Astrocyte of the spinal cord (primary cell): ENCODE data around the gene SNAP29.
"Not testable (repeated sequence)": the region's sequence is repeated elsewhere in the genome, so short reads cannot be mapped to it uniquely, and the experiment has no call there.

Source experiments
- DNase-seq: peaks from one replicate; pipeline ENCODE4 v3.0.0; 2011; ENCODE audit warnings: low read depth, low spot score
- H3K4me3 ChIP-seq: 2 replicates; pipeline ENCODE4 v1.5.1; 2011; ENCODE audit warnings: low read depth, mild to moderate bottlenecking, low read length, moderate library complexity
- in situ Hi-C: cut with HindIII; loops from 2 replicates; pipeline ENCODE4 v1.10.0; 2017; ENCODE audit warnings: low sequenced_read_pairs
- TF ChIP-seq, protein P1 (sequence below): IDR thresholded peaks from 2 replicates; pipeline ENCODE4 v1.5.1; 2012; ENCODE audit warnings: low read depth, mild to moderate bottlenecking, low read length, inconsistent platforms

Gene SNAP29

DNA sequence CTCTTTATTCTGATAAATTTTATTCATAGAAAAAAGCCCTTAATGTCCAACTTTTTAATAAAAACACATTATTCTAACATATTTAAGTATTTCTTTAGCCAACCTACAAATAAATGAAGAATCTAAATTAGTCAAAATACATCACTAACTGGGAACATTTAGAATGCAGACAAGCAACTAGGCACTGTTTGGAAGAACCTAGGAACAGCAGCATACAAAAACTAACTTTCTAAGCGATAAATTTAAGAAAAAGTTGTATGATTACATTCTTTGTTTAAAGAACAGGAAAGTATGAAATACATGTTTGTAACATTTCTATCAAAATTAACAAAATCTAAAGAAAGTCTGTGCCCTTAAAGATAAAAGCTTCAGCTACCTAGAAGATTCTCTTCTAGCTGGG lies 35.5 kb upstream of the SNAP29 start:
- no peak for DNase-seq
- in situ Hi-C loops, result no loop called here
- TF ChIP-seq, protein P1, sequence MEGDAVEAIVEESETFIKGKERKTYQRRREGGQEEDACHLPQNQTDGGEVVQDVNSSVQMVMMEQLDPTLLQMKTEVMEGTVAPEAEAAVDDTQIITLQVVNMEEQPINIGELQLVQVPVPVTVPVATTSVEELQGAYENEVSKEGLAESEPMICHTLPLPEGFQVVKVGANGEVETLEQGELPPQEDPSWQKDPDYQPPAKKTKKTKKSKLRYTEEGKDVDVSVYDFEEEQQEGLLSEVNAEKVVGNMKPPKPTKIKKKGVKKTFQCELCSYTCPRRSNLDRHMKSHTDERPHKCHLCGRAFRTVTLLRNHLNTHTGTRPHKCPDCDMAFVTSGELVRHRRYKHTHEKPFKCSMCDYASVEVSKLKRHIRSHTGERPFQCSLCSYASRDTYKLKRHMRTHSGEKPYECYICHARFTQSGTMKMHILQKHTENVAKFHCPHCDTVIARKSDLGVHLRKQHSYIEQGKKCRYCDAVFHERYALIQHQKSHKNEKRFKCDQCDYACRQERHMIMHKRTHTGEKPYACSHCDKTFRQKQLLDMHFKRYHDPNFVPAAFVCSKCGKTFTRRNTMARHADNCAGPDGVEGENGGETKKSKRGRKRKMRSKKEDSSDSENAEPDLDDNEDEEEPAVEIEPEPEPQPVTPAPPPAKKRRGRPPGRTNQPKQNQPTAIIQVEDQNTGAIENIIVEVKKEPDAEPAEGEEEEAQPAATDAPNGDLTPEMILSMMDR, result no peak
- H3K4me3 ChIP-seq, result no peak overlapping the region

DNA sequence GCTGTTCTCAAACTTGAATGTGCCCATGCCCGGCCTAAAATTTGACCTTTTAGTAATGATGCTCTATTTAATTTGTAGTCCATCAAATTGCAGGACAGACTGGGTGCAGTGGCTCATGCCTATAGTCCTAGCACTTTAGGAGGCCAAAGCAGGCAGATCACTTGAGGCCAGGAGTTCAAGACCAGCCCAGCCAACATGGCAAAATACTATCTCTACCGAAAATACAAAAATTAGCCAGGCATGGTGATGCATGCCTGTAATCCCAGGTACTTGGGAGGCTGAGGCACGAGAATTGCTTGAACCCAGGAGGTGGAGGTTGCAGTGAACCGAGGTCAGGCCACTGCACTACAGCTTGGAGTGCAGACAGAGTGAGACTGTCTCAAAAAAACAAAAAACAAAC lies 33.6 kb upstream of the SNAP29 start:
- DNase-seq, H3K4me3 ChIP-seq, in situ Hi-C loops: not testable (repeated sequence)

DNA sequence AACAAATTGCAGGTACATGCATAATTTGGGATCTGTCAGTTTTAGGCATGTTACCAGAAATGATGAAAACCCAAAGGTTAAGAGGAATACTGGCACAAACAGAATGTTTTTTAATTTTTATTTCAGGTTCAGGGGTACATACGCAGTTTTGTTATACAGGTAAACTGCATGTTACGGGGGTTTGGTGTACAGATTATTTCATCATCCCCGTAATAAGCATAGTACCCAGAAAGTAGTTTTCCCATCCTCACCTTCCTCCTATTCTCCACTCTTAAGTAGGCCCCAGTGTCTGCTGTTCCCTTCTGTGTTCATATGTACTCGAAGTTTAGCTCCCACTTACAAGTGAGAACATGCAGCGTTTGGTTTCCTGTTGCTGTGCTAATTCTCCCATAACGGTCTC lies 33.2 kb upstream of the SNAP29 start:
- TF ChIP-seq, protein P1, result no peak
- no peak overlapping the region for H3K4me3 ChIP-seq
- DNase-seq, result no peak
- in situ Hi-C loops, result no loop called here

DNA sequence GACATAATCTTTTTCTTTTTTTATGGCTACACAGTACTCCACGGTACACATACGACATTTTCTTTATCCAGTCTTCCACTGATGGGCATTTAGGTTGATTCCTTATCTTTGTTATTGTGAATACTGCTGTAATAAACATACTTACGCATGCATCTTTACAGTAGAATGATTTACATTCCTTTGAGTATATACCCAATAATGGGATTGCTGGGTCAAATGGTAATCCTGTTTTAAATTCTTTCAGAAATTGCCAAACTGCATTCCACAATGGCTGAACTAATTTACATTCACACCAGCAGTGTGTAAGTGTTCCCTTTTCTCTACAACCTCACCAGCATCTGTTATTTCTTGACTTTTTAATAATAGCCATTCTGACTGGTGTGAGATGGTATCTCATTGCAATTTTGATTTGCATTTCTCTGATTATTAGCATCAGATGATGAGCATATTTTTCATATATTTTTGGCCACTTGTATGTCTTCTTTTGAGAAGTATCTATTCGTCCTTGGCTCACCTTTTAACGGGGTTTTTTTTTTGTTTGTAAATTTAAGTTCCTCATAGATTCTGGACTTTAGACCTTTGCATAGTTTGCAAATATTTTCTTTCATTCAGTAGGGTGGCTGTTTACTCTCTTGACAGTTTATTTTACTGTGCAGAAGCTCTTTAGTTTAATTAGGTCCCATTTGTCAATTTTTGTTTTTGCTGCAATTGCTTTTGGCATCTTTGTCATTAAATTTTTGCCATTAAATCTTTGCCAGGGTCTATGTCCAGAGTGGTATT lies 32.2 kb upstream of the SNAP29 start:
- DNase-seq, in situ Hi-C loops: not testable (repeated sequence)

DNA sequence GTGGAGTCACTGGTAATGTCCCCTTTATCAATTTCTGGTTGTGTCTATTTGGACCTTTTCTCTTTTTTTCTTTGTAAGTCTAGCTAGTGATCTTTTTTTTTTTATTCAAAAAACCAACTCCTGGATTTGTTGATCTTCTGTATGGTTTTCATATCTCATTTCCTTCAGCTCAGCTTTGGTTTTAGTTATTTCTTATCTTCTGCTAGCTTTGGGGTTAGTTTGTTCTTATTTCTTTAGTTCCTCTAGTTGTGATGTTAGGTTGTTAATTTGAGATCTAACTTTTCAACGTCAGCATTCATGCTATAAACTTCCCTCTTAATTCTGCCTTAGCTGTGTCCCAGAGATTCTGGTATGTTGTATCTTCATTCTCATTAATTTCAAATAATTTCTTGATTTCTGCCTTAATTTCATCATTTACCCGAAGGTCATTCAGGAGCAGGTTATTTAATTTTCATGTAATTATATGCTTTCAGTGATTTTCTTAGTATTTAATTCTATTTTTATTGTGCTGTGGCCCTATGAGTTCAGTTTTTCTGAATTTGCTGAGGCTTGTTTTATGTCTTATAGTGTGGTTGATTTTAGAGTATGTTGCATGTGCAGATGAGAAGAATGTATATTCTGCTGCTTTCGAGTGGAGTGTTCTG lies 29.2 kb upstream of the SNAP29 start:
- no peak for DNase-seq
- H3K4me3 ChIP-seq, result no peak overlapping the region
- TF ChIP-seq, protein P1, result no peak
- in situ Hi-C loops, result no loop called here

More for the DNA sequence above, 32.2 kb upstream of the SNAP29 start:
- not testable (repeated sequence) for H3K4me3 ChIP-seq

DNA sequence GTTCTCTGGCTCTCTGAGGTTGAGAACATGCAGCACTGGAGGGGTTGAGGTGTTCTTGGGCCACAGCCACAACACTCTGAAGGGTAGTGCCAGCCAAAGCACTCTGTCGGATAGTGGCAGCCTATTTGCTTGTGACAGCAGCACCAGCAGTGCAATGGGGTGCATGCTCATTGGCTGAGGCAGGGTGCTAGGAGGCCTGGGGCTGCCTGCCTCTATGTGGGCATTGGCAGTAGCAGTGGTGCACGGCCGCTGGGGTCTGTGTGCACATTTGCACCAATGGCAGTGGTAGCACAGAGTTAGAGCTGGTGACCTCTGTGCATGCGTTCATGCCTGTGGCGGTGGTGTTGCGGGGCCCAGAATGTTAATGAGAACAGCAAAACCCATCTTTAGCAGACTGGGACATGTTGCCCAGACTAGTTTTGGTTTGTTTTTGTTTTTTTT lies 25.6 kb upstream of the SNAP29 start:
- no peak overlapping the region for H3K4me3 ChIP-seq
- TF ChIP-seq, protein P1, result no peak
- in situ Hi-C loops, result no loop called here
- no peak for DNase-seq

DNA sequence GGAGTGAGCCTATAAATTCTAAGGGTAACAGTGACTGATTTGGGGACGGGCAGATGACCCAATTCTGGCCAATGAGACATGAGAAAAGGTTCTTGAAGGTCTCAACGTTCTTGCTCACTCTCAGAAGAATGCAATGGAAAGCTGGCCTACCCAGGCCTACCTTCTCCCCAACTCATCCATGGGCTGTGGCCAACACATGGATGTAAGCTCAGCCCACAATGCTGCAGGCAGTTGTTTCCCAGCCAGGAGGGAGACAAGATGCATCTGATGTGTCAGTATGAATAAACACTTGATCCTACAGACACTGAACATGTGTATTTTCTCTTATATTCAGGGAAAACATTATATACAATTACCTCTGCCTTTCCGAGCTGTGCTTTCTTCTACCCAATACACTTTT lies 24.6 kb upstream of the SNAP29 start:
- TF ChIP-seq, protein P1, result no peak
- in situ Hi-C loops, result no loop called here
- DNase-seq, result no peak
- H3K4me3 ChIP-seq, result no peak overlapping the region
